HepG2 (cell line): ENCODE data around the gene AP3M1. TPM values are rescaled to one million over a fixed set of nuclear protein-coding genes. Genes with fewer than 3 reads are reported as not detected.

Source experiments
- ATAC-seq: fragments of 200-7000 bp; cut with Tn5 transposase; 3 replicates; pipeline ENCODE4 v1.9.1; 2020; ENCODE audit warnings: mild to moderate bottlenecking, moderate library complexity
- BruUV-seq: library from RNA; stranded (reverse); fragments of 400-500 nt; replicated peaks from 2 replicates; lab custom pipeline; 2021; lab: Mats Ljungman, UMichigan
- CTCF ChIA-PET: fragments of 300-600 bp; formaldehyde crosslinking; extraction: SDS; loops from one replicate; lab custom pipeline; 2021; ENCODE audit warnings: low total read pairs, inconsistent platforms, low intra/inter-chr PET ratio; lab: Yijun Ruan, JAX
- POLR2A ChIA-PET: fragments of 350-600 bp; sonication (Branson Sonifier 250); formaldehyde crosslinking; loops from one replicate; lab custom pipeline; 2020; ENCODE audit warnings: antibody characterized with exemption, inconsistent platforms; lab: Yijun Ruan, JAX
- DNase-seq: peaks from one replicate; pipeline ENCODE4 v3.0.0-alpha.2; 2015; ENCODE audit warnings: low spot score
- FAIRE-seq: peaks from 3 replicates; lab custom pipeline; 2011; peaks lifted over from hg19 to GRCh38; lab: Jason Lieb, UNC
- H2AFZ ChIP-seq: one replicate; pipeline ENCODE4 v1.6.1; 2011; ENCODE audit warnings: low read length, inconsistent platforms
- H3K27ac ChIP-seq: fragments of 300-600 bp; 3 replicates; pipeline ENCODE4 v1.8.0; 2011; ENCODE audit warnings: mixed run types, mild to moderate bottlenecking, mixed read lengths, low read length, inconsistent platforms; ENCODE audit not compliant: insufficient read depth; ENCODE audit errors: extremely low read length
- H3K27me3 ChIP-seq, 2 experiments: fragments of 200-600 bp in 1 of 2; 2 replicates in 1 of 2; 3 replicates in 1 of 2; pipeline versions ENCODE4 v1.6.0 to v1.8.0; 2011; ENCODE audit warnings: low read length in 2 of 2, mild to moderate bottlenecking in 2 of 2, moderate library complexity in 2 of 2, inconsistent platforms in 1 of 2; ENCODE audit not compliant: insufficient read depth in 2 of 2, control insufficient read depth in 1 of 2
- H3K36me3 ChIP-seq, 2 experiments: fragments of 200-600 bp in 1 of 2; replicated peaks in 1 of 2; 2 replicates in 1 of 2; 3 replicates in 1 of 2; pipeline versions ENCODE4 v1.5.1 to v1.8.0; 2011; ENCODE audit warnings: low read length in 2 of 2, inconsistent platforms in 1 of 2; ENCODE audit not compliant: insufficient read depth in 2 of 2, control insufficient read depth in 1 of 2
- H3K4me1 ChIP-seq: 2 replicates; pipeline ENCODE4 v1.5.1; 2012; ENCODE audit warnings: low read length, inconsistent platforms; ENCODE audit not compliant: insufficient read depth
- H3K4me2 ChIP-seq: 2 replicates; pipeline ENCODE4 v1.6.0; 2011; ENCODE audit warnings: low read depth, low read length, inconsistent platforms
- H3K4me3 ChIP-seq, 3 experiments: fragments of 200-600 bp in 1 of 3; sonication (generic), shearing (Covaris generic) in 1 of 3; replicated peaks in 1 of 3; 2 replicates each; pipeline ENCODE4 v1.5.1; 2011 to 2016; ENCODE audit warnings: low read length in 3 of 3, inconsistent platforms in 2 of 3, low read depth in 2 of 3, mild to moderate bottlenecking in 2 of 3, control low read depth in 1 of 3, mixed read lengths in 1 of 3; ENCODE audit not compliant: insufficient read depth in 1 of 3
- H3K79me2 ChIP-seq: one replicate; pipeline ENCODE4 v1.6.1; 2011; ENCODE audit warnings: low read length, inconsistent platforms; ENCODE audit not compliant: insufficient read depth
- H3K9ac ChIP-seq: 2 replicates; pipeline ENCODE4 v1.6.0; 2011; ENCODE audit warnings: mild to moderate bottlenecking, low read depth, low read length, inconsistent platforms; ENCODE audit not compliant: insufficient read depth
- H3K9me3 ChIP-seq: 2 replicates; pipeline ENCODE4 v1.5.1; 2012; ENCODE audit warnings: mild to moderate bottlenecking, low read length
- H4K20me1 ChIP-seq: 2 replicates; pipeline ENCODE4 v1.6.0; 2011; ENCODE audit warnings: inconsistent platforms, mild to moderate bottlenecking, low read length, moderate library complexity; ENCODE audit not compliant: insufficient read depth
- ATF7 ChIP-seq, 2 experiments: fragments of 450-650 bp in 1 of 2; sonication (generic) in 1 of 2; formaldehyde crosslinking in 1 of 2; IDR thresholded peaks; 2 replicates each; pipeline versions ENCODE4 v1.4.0 to v1.6.1; 2016 to 2020; ENCODE audit warnings: antibody characterized with exemption in 1 of 2, mild to moderate bottlenecking in 1 of 2, missing genetic modification reagents in 1 of 2
- ELF3 ChIP-seq: IDR thresholded peaks from 2 replicates; pipeline ENCODE4 v1.6.1; 2016; ENCODE audit warnings: missing genetic modification reagents, missing compliant biosample characterization
- MAFF ChIP-seq: IDR thresholded peaks from 2 replicates; pipeline ENCODE4 v1.6.1; 2011; ENCODE audit warnings: low read depth, low read length, improper control_type of control experiment
- NFKB2 ChIP-seq: sonication (generic); formaldehyde crosslinking; IDR thresholded peaks from 2 replicates; pipeline ENCODE4 v1.4.0; 2020; ENCODE audit warnings: missing genetic modification reagents, borderline replicate concordance
- ZNF34 ChIP-seq: sonication (generic); formaldehyde crosslinking; IDR thresholded peaks from 2 replicates; pipeline ENCODE4 v1.4.0; 2020; ENCODE audit warnings: mild to moderate bottlenecking, missing genetic modification reagents, borderline replicate concordance
- WGBS: methylation state at CpG from one replicate; pipeline ENCODE4 v1.1.6; 2017; ENCODE audit warnings: low lambda C conversion rate; 5-methylcytosine and 5-hydroxymethylcytosine counted together
- in situ Hi-C: cut with HindIII; loops from 2 replicates; pipeline ENCODE4 v1.10.0; 2017; ENCODE audit warnings: low pct_unique_long_range_greater_than_20kb; ENCODE audit not compliant: extremely low pct_ligation_motif_present
- intact Hi-C: fragments of 100-400 bp; cut with micrococcal nuclease; formaldehyde crosslinking; loops from one replicate; pipeline ENCODE4 v1.10.0; 2022; ENCODE audit not compliant: unreplicated experiment
- polyA plus RNA-seq, 8 experiments: library from polyadenylated mRNA; depleted of rRNA in 3 of 8; stranded (reverse) in 7 of 8; unstranded in 1 of 8; fragments of >200 nt; fragmentation: Illumina TruSeq in 4 of 8; extraction: Trizol in 4 of 8; gene quantifications; 2 replicates each; pipeline versions ENCODE4 v1.2.1 to v1.2.3, GENCODE V29; 2011 to 2016; ENCODE audit warnings: low read depth in 4 of 8, missing spikeins in 1 of 8, mixed read lengths in 1 of 8; ENCODE audit not compliant: insufficient read depth in 1 of 8
- total RNA-seq, 5 experiments: library from RNA; depleted of rRNA; stranded (reverse); fragments of >200 nt; fragmentation: Illumina TruSeq; extraction: Trizol; gene quantifications; 2 replicates each; pipeline ENCODE4 v1.2.3, GENCODE V29; 2016; ENCODE audit warnings: low read depth in 1 of 5

The AP3M1 gene
- total and polyA plus RNA-seq, 2 of the 13 experiments (the other 11 are each of a cell fraction or from before 2014, with no cell fraction given): 29.0 to 31.6 TPM

GRCh38 chr10:74072503-74072902 lies 78.1 kb downstream of the AP3M1 start:
- in situ Hi-C loops: no loop called here
- DNase-seq: no peak
- no peak for ATAC-seq
- no peak overlapping the region for H3K27ac ChIP-seq
- no peaks in the 10 kb centered on the region for H3K4me1 ChIP-seq
- no TSS peak for BruUV-seq
- H3K9ac ChIP-seq: no peak overlapping the region
- H3K79me2 ChIP-seq: no peaks in the 10 kb centered on the region
- POLR2A ChIA-PET: no interaction called here
- H3K4me3 ChIP-seq: no peak overlapping the region
- H3K36me3 ChIP-seq: peaks cover 6 to 22% of the 10 kb centered on the region in 2 experiments
- CTCF ChIA-PET: no interaction called here
- TF ChIP-seq MAFF (no peak), ELF3 (CRISPR knock-in tag) (no peak), NFKB2 (CRISPR knock-in tag) (no peak)
- 94% methylated on average over 6 of the region's 6 CpGs for WGBS
- H3K9me3 ChIP-seq: no peaks in the 10 kb centered on the region
- no peak overlapping the region for H2AFZ ChIP-seq
- no peaks in the 10 kb centered on the region for H4K20me1 ChIP-seq
- no peak overlapping the region for H3K4me2 ChIP-seq
- FAIRE-seq: no peak
- H3K27me3 ChIP-seq: no peaks in the 10 kb centered on the region
- intact Hi-C loops: no loop called here

GRCh38 chr10:74071157-74071556 lies 79.5 kb downstream of the AP3M1 start:
- ChIA-PET POLR2A (no interaction called here), CTCF (no interaction called here)
- FAIRE-seq (no peak), ATAC-seq (no peak)
- Histone ChIP-seq H3K9ac (no peak overlapping the region), H4K20me1 (no peaks in the 10 kb centered on the region), H3K79me2 (no peaks in the 10 kb centered on the region), H3K9me3 (no peaks in the 10 kb centered on the region), H3K4me1 (no peaks in the 10 kb centered on the region)
- BruUV-seq: no TSS peak
- TF ChIP-seq ZNF34 (CRISPR knock-in tag) (no peak), ATF7 (IDR thresholded peaks at IDR 0.05) (peak; percentile 66), ATF7 (CRISPR knock-in tag; IDR thresholded peaks at IDR 0.05) (no peak)
- TF ChIP-seq, all 625 proteins: peak for 1
- in situ Hi-C loops (no loop called here), intact Hi-C loops (no loop called here)
- Histone ChIP-seq H2AFZ (no peak overlapping the region), H3K4me2 (no peak overlapping the region), H3K27me3 (no peaks in the 10 kb centered on the region), H3K4me3 (no peak overlapping the region), H3K27ac (no peak overlapping the region), H3K36me3 (peaks cover 6 to 22% of the 10 kb centered on the region in 2 experiments)
- no peak for DNase-seq

Other genes with a start within 250 kb of the AP3M1 start
- gene PLAU, start 239.7 kb downstream of the AP3M1 start, total RNA-seq (2016; rRNA removed; fragmentation: Illumina TruSeq; extraction: Trizol): 4.8 and 11.2 TPM in 2 replicates
- 0.37 and 0.45 TPM in 2 replicates for gene PLAU, start 239.7 kb downstream of the AP3M1 start, polyA plus RNA-seq (2011; rRNA removed)
- 23.7 and 26.9 TPM in 2 replicates for gene VCL, start 152.7 kb downstream of the AP3M1 start, total RNA-seq (2016; rRNA removed; fragmentation: Illumina TruSeq; extraction: Trizol)
- 15.9 and 17.3 TPM in 2 replicates for gene VCL, start 152.7 kb downstream of the AP3M1 start, polyA plus RNA-seq (2011; rRNA removed)
- 79.1 and 129 TPM in 2 replicates for gene ADK, start 393 bp upstream of the AP3M1 start, total RNA-seq (2016; rRNA removed; fragmentation: Illumina TruSeq; extraction: Trizol)
- gene ADK, start 393 bp upstream of the AP3M1 start, polyA plus RNA-seq (2011; rRNA removed): 35.0 and 48.6 TPM in 2 replicates